ENCODE data around the gene SIGLEC9.
"Not testable (repeated sequence)": the region's sequence is repeated elsewhere in the genome, so short reads cannot be mapped to it uniquely, and the experiment has no call there.

Gene SIGLEC9

DNA sequence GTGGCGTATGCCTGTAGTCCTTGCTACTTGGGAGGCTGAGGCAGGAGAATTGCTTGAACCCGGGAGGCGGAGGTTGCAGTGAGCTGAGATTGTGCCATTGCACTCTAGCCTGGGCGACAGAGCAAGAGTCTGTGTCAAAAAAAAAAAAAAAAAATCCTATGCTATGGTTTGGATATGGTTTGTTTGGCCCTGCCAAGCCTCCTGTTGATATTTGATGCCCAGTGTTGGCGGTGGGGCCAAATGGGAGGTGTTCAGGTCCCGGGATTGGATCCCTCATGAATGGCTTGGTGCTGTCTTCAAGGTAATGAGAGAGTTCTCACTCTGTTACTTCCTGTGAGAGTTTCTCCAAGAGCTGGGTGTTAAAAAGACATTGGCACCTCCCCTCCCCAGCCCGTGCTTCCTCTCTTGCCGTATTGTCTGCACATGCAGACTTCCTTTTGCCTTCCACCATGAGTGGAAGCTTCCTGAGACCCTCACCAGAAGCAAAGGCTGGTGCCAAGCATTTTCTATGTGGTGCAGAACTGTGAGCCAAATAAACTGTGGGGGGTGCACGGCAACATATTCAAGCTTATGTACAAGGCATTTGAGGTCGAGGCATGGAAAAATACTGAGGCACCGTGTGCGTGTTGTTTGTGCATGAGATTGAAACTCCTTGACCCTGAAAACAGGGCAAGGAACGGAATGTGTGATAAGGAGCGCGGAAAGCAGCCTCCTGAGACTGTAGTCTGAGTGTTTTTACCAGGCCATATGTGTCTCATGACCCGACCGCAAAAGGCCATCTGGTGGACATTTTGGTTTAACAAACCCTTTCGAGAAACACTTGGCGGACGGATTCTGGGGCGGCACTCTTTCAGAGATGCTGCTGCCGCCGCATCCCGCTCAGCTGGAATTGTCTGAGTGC is 7.3 kb downstream of the SIGLEC9 start:
- in situ Hi-C loops (cut with HindIII; ENCODE audit: low pct_unique_long_range_greater_than_20kb, low sequenced_read_pairs): no loop called here
- no peak for TF ChIP-seq JUND (IDR thresholded peaks at IDR 0.05; ENCODE audit: low read depth)
- DNase-seq (ENCODE audit: low read depth in 1 of 2, low spot score in 1 of 2): no peak

DNA sequence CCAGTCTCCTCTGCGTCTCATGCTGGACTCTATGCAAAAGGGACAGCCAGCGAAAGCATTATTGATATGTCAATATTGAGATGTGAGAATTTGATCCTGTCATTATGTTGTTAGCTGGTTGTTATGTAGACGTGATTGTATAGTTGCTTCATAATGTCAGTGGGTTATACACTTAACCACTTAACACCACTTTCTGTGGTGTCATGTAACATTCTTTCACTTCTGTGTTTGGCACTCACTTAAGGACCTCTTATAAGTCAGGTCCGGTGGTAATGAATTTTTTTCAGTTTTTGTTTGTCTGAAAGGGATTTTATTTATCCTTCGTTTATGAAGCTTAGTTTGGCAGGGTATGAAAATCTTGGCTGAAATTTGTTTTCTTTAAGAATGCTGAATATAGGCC is 10.3 kb downstream of the SIGLEC9 start:
- TF ChIP-seq JUND (IDR thresholded peaks at IDR 0.05; ENCODE audit: low read depth): no peak
- DNase-seq (ENCODE audit: low read depth in 1 of 2, low spot score in 1 of 2): no peak
- in situ Hi-C loops (cut with HindIII; ENCODE audit: low pct_unique_long_range_greater_than_20kb, low sequenced_read_pairs): no loop called here

DNA sequence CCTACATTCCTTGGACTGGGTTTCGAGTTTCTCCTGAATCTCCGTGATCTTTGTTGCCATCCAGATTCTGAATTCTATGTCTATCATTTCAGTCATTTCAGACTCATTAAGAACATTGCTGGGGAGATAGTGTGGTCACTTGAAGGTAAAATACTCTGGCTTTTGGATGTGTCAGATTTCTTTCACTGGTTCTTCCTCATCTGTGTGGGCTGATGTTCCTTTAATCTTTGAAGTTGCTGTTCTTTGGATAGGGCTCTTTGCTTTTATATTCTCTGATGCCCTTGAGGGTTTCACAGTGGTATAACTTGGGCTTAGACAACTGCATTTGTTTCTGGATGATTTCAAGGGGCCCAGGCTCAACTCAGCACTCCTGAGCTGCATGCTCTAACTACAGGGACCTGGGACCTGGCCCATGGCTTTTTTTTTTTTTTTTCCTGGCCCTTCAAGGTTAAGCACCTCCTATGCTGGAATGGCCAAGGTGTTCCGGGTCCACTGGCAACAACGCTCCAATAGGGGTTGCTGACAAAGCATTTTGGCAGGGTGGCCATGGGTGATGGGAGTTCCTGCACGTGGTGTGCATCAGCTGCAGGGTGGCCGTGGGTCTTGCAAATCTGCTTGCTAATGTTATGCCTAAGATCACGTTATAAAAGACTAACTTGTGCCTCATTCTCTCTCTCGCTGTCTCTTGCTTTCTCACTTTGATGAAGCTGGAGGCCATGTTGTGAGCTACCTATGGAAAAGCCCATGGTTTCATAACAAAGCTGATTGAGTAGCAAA is 11.5 kb downstream of the SIGLEC9 start:
- DNase-seq (ENCODE audit: low read depth in 1 of 2, low spot score in 1 of 2): no peak
- TF ChIP-seq JUND (IDR thresholded peaks at IDR 0.05; ENCODE audit: low read depth): no peak
- in situ Hi-C loops (cut with HindIII; ENCODE audit: low pct_unique_long_range_greater_than_20kb, low sequenced_read_pairs): no loop called here

DNA sequence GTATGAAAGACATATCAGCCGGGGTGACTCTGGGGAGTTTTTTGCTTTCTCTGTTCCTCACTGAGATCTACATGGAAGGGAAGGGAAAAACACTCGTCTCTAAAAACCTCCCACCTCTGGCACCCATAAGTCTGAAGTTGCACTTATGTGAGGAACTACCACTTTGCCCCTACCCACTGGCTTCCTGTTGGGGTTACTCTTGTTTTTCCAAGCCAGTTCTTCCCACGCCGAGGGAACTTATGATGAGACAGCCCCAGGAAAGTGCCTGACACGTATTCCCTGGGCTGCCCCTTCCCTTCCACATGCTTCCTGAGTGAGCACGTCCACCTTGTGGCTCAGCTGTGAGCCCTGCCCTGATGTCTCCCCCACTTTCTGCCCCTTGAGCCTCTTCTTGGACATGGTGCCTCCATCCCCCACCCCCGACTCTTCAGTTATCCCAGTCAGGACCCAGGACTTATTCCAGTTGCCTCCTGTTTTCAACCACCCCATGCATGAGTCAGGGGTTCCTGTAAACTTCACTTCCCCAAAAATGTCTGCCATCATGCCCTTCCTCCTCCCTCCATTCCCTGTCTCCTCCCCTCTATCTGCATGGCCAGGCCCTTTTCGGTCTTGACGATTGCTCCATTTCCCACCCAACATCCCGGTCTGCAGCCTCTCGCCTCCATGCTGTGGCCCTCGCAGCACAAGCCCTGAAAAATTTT is 12.3 kb downstream of the SIGLEC9 start:
- TF ChIP-seq JUND (IDR thresholded peaks at IDR 0.05; ENCODE audit: low read depth): no peak
- DNase-seq (ENCODE audit: low read depth in 1 of 2, low spot score in 1 of 2): no peak
- in situ Hi-C loops (cut with HindIII; ENCODE audit: low pct_unique_long_range_greater_than_20kb, low sequenced_read_pairs): no loop called here

DNA sequence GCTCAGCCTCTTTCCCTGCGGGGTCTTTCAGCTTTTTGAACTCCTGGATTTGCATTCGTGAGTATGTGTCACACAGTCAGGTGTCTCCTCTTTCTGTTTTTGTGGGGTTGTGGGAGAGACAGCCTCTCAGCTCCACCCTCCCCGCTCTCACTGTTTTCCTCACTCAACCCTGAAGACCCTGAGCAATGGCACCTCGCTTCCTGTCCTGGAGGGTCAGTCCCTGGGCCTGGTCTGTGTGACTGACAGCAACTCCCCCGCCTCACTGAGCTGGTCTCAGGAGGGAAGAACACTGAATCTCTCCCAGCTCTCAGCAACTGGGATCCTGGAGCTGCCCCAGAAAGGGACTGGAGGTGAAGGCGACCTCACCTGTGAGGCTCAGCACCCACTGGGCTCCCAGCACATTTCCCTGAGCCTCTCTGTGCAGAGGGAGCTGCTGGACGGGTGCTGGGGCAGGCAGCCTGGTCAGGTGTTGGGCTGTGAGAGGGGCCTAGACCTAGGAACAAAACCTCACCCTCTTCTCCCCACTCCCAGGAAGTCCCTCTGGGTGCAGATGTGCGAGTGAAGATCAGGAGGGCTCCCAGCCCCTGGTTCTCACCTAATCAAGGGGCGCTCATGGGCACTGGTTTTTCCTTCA is 13.2 kb downstream of the SIGLEC9 start:
- in situ Hi-C loops (cut with HindIII; ENCODE audit: low pct_unique_long_range_greater_than_20kb, low sequenced_read_pairs): no loop called here
- TF ChIP-seq JUND (IDR thresholded peaks at IDR 0.05; ENCODE audit: low read depth): no peak
- DNase-seq (ENCODE audit: low read depth in 1 of 2, low spot score in 1 of 2): no peak

DNA sequence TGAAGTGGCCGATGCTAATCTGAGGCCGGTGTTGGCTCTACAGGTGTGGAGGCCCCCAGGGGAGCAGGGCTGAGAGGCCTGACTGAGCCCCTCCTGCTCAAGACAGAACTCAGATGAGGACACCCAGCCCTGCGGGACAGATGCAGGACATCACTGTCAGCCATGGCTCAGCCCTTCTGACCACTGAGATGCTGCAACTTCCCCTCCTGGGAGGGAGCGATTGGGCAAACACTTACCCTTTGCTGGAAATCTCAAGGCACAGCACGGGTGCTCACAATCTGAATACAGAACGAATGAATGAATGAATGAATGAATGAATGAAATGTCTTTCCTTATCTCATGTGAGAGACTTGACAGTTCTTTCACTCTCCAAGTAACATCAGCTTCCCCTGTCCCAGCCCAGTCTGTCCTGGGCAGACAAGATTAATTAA is 13.9 kb downstream of the SIGLEC9 start:
- DNase-seq (ENCODE audit: low read depth in 1 of 2, low spot score in 1 of 2): no peak
- in situ Hi-C loops (cut with HindIII; ENCODE audit: low pct_unique_long_range_greater_than_20kb, low sequenced_read_pairs): no loop called here
- TF ChIP-seq JUND (IDR thresholded peaks at IDR 0.05; ENCODE audit: low read depth): no peak

DNA sequence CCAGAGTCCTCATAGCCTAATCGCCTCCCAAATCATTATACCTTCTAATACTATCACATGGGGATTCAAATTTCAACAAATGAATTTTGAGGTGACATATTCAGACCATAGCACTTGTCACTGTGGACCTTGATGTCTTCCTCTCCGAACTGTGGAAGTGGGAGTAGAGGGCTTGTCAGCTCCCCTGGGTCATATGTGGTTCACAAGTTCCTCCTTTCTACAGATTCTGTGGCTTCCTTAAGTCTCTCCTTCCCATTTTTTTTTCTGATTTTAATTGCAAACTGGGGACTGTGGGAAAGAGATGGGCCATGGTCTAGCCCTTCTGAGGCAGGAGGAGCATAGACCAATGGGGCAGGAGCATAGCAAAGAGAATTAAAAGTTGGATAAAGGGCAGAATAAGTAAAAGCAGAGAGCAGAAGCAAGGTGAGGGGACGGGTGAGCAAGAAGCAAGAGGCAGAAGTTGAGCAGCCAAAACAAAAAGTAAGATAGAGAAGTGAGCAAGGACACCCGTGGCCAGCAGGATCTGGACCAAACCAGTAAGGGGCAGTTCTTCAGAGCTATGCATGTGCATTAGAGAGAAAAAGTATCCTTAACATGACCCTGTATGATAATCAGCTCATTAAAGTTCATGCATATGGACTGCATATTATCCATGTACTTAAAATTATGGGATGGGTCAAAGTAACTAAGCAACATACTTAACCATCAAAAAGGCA is 14.8 kb downstream of the SIGLEC9 start:
- in situ Hi-C loops (cut with HindIII; ENCODE audit: low pct_unique_long_range_greater_than_20kb, low sequenced_read_pairs): no loop called here
- no peak for DNase-seq (ENCODE audit: low read depth in 1 of 2, low spot score in 1 of 2)
- TF ChIP-seq JUND (IDR thresholded peaks at IDR 0.05; ENCODE audit: low read depth): no peak

DNA sequence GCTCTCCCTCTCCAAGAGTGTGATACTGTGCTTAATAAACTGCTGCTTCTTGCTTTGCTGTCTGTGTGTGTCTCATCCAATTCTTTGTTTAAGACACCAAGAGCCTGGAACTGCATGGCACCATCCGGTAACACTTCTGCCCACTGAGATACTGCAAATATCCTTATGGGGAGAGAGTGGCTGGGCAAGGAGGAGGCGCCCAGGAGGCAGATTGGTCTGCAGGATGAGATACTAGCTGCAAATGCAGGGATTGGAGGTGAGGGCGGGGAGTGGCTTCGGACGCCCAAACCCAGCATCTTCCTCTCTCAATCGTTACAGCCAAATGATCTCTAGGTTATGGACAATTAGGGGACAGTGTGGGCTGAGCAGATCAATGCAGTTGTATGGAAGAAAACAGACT is 15.7 kb downstream of the SIGLEC9 start:
- DNase-seq (ENCODE audit: low read depth in 1 of 2, low spot score in 1 of 2): no peak
- in situ Hi-C loops (cut with HindIII; ENCODE audit: low pct_unique_long_range_greater_than_20kb, low sequenced_read_pairs): no loop called here
- no peak for TF ChIP-seq JUND (IDR thresholded peaks at IDR 0.05; ENCODE audit: low read depth)

DNA sequence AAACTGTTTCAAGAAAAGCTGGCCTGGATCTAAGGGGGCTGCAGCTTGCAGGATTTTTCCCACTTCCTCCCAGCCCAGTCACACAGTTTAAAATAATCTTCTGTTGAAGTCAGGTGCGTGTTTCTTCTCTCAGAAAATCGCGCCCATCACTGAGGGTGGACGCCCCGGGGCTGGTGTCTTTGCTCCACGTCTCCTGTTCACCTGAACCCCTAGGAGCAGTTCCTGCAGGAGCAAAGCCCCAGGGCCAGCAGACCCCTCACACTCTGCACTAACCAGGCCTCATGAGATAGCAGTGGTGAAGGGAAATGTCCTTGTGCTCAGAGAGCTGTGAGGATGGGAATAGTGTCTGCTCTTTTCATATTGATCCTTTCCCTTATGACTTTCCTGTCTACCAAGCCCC is 16.5 kb downstream of the SIGLEC9 start:
- DNase-seq (ENCODE audit: low read depth in 1 of 2, low spot score in 1 of 2): no peak
- TF ChIP-seq JUND (IDR thresholded peaks at IDR 0.05; ENCODE audit: low read depth): no peak
- in situ Hi-C loops (cut with HindIII; ENCODE audit: low pct_unique_long_range_greater_than_20kb, low sequenced_read_pairs): no loop called here

DNA sequence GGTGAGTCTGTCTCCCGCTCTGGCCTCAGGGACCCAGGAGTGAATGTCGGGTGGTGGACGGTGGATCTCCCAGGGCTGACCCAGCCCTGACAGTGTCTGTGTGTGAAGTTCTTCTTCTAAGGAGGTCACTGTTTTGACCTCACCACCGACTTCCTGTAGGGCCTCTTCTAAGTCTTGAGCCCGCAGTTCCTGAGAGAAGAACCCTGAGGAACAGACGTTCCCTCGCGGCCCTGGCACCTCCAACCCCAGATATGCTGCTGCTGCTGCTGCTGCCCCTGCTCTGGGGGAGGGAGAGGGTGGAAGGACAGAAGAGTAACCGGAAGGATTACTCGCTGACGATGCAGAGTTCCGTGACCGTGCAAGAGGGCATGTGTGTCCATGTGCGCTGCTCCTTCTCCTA is 17.4 kb downstream of the SIGLEC9 start, which contains the start of gene SIGLEC7:
Gene SIGLEC7 (plus strand): TSS at position 183 of the 400 bp plus-strand sequence. CDS start 69 bp downstream, at position 252.
- no peak for DNase-seq (ENCODE audit: low read depth in 1 of 2, low spot score in 1 of 2)
- in situ Hi-C loops (cut with HindIII; ENCODE audit: low pct_unique_long_range_greater_than_20kb, low sequenced_read_pairs): no loop called here

DNA sequence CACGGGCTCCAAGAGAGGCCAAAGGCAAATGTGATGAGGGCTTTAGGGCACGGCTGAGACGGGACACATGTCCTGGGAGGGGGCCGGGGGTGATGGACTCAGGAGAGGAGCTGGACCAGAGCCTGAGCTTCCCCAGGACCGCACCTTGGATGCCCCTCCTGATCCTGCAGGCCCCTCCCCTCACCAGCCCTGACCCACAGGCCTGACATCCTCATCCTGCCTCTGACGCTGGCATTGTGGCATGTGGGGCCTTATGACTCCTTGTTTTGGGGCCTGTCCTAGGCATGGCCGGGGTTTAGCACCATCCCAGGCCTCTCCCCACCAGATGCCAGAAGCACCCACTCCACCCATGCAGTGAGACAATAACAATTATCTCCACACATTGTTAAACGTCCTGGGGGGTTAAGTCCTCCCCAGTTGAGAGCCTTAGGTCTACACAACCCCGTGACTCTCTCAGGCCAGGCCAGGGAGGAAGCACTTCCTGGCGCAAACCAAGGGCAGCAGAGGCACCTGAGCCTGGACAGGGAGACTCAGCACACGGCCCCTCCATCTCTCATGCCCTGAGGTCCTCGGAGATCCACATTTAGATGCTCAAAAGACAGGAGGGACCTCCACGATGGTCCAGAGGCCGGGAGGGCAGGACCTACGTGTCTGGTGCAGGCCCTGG is 18.2 kb downstream of the SIGLEC9 start:
- DNase-seq (ENCODE audit: low read depth in 1 of 2, low spot score in 1 of 2); in situ Hi-C loops (cut with HindIII; ENCODE audit: low pct_unique_long_range_greater_than_20kb, low sequenced_read_pairs): not testable (repeated sequence)

More for the DNA sequence above, 17.4 kb downstream of the SIGLEC9 start, which contains the start of gene SIGLEC7:
- no peak for TF ChIP-seq JUND (IDR thresholded peaks at IDR 0.05; ENCODE audit: low read depth)
